Urinary bladder (tissue), 4 donors: Measurements from ENCODE around the gene EIF3C. TPM values are rescaled to one million over a fixed set of nuclear protein-coding genes. Genes with fewer than 3 reads are reported as not detected.
"Not testable (repeated sequence)": the region's sequence is repeated elsewhere in the genome, so short reads cannot be mapped to it uniquely, and the experiment has no call there.

Source experiments
- DNase-seq: peaks from one replicate; pipeline ENCODE4 v3.0.0-alpha.2; 2015; ENCODE audit errors: extremely low spot score
- H3K27ac ChIP-seq: one replicate; pipeline ENCODE4 v1.5.1; 2013; ENCODE audit warnings: low read depth, mild to moderate bottlenecking, moderate library complexity
- H3K36me3 ChIP-seq: one replicate; pipeline ENCODE4 v1.6.1; 2013; ENCODE audit warnings: mild to moderate bottlenecking, moderate library complexity; ENCODE audit not compliant: insufficient read depth
- H3K4me1 ChIP-seq: one replicate; pipeline ENCODE4 v1.6.1; 2013; ENCODE audit warnings: mild to moderate bottlenecking, moderate library complexity; ENCODE audit not compliant: insufficient read depth
- H3K4me3 ChIP-seq: one replicate; pipeline ENCODE4 v1.5.1; 2013; ENCODE audit warnings: low read depth, low read length
- WGBS: extraction: QIAGEN DNeasy Blood & Tissue Kit; methylation state at CpG from one replicate; pipeline ENCODE4 v1.1.7; 2013; 5-methylcytosine and 5-hydroxymethylcytosine counted together
- polyA plus RNA-seq: library from polyadenylated mRNA; stranded (reverse); fragments of 200-250 nt; gene quantifications from one replicate; pipeline ENCODE4 v1.2.3, GENCODE V29; 2013
- total RNA-seq: library from RNA; depleted of rRNA; stranded (reverse); fragments of >200 nt; gene quantifications from one replicate; pipeline ENCODE4 v1.2.3, GENCODE V29; 2014
- donor health status: healthy with polysubstance abuse.
- donor health status: healthy.

EIF3C gene
- total and polyA plus RNA-seq, 2 donors, result 82.3 to 323 TPM

DNA sequence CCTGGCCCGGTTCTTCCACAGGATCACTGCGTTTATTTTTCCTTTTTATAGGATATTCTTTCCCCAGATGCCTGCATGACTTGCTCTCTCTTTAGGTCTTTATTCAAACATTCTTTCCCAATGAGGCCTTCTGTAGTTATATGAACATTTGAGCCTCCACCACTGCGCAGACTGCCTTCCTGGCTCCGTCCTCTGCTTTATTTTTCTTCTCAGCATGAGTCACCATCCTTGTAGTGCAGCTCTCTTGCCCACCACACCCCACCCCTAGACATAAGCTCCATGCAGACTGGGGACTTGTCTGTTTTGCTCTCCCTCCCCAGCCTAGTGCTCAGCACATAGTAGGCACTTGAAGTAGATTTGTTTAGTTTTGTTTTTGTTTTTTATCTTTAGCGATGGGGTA lies 20.0 kb downstream of the EIF3C start:
- not testable (repeated sequence) for DNase-seq, H3K4me1 ChIP-seq, H3K27ac ChIP-seq, H3K36me3 ChIP-seq, H3K4me3 ChIP-seq
- WGBS, result no CpG with 5 or more reads among the region's 5 CpGs

DNA sequence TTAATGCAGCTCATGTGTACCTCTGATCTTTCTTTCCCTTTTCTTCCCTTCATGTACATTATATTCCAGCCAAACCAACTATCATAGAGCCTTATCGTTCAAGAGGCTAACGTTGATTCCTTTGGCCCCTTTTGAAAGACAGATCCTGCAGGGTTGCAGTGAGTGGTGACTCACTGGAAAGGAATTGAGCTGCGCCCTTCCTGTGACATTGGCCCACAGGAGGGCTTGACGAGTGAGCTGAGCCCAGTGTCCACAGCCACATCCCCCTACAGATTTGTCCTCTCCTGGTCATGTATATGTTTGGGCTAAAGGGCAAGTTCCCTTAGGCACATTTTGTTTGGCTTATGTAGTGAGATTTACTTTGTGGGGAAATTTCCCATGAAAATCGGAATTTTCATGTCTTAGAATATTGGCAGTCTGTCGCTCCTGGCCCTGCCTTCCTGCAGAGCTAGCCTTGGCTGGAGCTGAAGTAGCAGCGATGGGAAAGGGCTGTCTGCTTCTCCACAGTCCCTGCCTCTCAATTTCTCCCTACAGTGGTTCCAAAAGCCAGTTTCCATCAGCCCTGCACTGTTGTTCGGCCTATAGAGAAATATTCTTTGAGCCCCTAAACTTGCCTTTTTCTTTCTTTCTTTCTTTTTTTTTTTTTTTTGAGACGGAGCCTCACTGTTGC lies 21.3 kb downstream of the EIF3C start:
- H3K4me3 ChIP-seq, H3K36me3 ChIP-seq, H3K4me1 ChIP-seq, DNase-seq, H3K27ac ChIP-seq: not testable (repeated sequence)
- 67% methylated on average over 1 of the region's 9 CpGs for WGBS

DNA sequence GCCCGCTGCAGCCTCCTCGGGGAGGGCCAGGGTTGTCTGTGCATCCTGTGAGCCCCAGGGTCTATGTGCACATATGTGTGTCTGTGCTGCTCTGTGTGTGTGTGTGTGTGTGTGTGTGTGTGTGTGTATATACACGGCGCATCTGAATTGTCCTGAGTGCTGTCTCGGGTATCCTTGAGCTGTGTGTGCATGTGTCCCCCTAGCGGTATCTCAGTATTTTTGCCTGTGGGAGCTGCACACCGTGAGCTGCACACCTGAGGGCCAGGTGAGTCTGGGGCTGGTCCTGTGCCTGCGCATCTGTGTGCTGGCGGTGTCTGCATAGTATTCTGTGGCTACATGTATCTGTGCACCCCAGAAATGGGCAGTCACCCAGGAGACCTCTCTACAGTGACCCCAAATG lies 28.5 kb downstream of the EIF3C start:
- DNase-seq, H3K27ac ChIP-seq, H3K4me1 ChIP-seq, H3K4me3 ChIP-seq, H3K36me3 ChIP-seq: not testable (repeated sequence)
- 11% methylated on average over 5 of the region's 9 CpGs for whole genome bisulfite sequencing

DNA sequence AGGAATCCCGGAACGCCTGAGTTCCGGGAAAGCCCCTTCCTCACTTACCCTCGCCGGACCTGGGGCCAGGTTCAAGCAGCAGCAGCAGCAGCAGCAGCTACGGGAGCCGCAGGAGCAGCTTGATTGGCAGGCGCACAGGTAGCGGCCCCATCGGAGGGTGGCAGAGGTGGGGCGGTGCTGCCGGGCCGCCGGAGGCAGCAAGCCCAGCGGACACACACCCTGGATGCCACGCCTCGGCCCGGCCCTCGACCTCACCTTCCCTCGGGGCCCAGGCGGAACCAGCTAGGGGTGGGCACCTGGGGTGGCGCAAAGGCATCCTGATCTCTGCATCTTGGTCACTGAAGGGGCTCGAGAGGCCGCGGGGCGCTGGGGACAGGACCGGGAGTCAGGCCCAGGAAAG lies 29.4 kb downstream of the EIF3C start:
- not testable (repeated sequence) for H3K27ac ChIP-seq, DNase-seq, H3K4me1 ChIP-seq, H3K36me3 ChIP-seq, H3K4me3 ChIP-seq
- WGBS, result 5% methylated on average over 12 of the region's 27 CpGs

DNA sequence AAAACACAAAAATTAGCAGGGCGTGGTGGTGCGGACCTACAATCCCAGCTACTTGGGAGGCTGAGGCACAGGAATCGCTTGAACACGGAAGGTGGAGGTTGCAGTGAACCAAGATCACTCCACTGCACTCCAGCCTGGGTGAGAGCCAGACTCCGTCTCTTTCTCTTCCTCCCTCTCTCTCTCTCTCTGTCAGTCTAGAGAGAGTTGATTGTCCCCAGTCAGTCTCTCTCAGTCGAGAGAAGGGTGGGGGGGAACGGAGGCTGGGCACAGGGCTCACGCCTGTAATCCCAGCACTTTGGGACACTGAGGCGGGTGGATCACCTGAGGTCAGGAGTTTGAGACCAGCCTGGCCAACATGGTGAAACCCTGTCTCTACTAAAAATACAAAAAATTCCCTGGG lies 30.0 kb downstream of the EIF3C start:
- WGBS, result 77% methylated on average over 5 of the region's 9 CpGs
- DNase-seq, result not testable (repeated sequence)

DNA sequence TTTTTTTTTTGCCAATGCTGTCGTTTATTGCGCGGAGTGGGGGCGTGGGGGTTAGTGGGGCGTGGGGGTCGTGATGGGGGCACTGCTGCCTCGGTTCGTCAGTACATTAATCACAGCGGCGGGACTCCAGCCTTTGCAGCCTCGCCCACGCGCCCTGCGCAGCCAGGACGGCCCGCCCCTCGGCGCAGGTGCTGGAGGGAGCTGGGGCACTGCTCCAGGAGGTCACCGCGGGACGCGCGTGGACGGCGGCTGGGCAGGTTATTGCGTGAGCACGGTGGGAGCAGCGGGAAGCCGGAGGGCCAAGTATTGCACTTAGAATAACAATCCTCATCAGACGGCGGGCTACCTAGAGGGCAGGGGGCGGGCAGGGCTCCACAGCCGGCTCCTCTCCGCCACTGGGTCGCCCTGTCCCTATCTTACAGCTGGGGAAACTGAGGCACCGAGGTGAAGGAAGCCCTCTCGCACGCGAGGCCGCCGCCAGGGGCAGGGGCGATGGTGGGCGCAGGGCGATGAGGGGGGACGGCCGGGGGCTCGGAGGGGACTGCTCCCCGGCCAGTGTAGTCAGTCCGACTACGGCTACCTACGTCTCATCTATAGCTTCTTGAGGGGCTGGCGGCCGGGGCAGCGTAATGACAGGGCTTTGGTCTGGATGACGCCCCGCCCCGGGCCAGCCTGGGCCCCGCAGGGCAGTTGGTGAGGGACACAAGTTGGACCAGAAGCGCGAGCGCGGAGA lies 35.5 kb downstream of the EIF3C start:
- DNase-seq, result not testable (repeated sequence)

More for the DNA sequence above, 30.0 kb downstream of the EIF3C start:
- not testable (repeated sequence) for H3K27ac ChIP-seq, H3K4me1 ChIP-seq, H3K36me3 ChIP-seq, H3K4me3 ChIP-seq

DNA sequence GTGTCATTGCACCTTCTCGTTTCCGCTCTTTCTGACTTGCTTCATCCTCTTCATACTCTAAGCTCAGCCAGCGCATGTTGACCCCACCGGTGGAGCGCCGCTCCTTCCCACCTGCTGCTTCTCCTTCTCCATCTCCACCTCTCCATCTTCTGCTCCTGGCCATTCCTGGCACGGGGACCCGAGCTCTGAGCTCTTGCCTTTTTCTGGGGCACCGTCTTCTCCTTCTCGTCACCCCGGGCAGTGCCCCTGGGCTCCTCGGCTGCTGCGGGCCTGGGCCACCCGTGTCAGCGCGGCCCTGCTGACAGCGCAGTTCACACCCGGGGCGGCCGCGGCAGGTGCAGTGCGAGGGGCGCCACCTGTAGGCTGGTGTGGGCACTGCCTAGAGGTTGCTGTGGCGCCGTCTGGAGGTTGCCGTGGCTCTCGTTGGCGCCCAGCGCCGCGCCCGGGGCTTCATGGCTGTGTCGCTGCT lies 38.8 kb downstream of the EIF3C start:
- H3K4me1 ChIP-seq, H3K27ac ChIP-seq, H3K4me3 ChIP-seq, H3K36me3 ChIP-seq, DNase-seq: not testable (repeated sequence)
- 11% methylated on average over 21 of the region's 33 CpGs for WGBS

More for the DNA sequence above, 35.5 kb downstream of the EIF3C start:
- H3K4me3 ChIP-seq, H3K27ac ChIP-seq, H3K4me1 ChIP-seq, H3K36me3 ChIP-seq: not testable (repeated sequence)
- WGBS, result 18% methylated on average over 26 of the region's 62 CpGs

DNA sequence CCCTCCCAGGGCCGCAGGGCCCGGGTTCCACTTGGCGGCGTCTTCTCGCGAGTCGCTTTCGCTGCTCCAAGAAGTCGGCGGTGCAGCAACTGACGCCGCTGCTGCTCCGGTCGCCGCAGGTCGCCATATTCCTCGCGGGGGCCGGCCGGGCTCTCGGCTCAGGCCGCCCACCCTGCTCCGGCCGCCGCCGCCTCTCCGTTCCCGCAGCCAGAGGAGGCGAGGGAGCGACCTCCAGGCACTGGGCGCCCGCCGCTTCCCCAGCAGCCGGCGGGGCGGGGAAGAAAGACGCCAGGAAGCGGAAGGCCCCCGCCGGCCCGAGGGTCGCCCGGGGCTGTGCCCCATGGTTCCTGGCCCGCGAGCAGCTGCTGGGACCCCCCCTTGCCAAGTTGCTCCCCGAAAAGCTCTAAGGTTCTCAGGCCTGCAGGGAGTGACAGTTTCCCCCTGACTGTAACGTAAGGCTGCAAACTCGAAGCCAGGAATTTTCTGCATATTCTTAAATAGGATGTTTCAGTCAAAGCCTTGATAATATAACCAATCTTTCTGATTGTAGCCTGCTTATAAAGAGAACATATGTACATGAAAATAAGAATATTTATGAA lies 39.3 kb downstream of the EIF3C start:
- no CpG with 5 or more reads among the region's 48 CpGs for WGBS
- H3K4me3 ChIP-seq, H3K27ac ChIP-seq: not testable (repeated sequence)

DNA sequence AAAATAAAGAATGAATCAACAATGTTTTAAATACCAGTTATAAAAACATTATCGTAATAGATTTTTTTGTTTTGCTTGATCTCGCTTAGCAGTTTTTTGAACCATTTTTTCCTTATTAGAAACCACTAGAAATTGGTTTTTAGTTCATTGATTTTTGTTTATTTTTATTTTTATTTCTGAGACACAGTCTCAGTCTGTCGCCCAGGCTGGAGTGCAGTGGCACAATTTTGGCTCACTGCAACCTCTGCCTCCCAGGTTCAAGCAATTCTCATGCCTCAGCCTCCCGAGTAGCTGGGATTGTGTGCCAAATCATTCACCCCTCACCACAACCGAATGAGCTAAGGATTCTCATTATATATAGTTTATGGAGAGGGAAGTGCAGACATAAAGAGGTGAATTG lies 40.2 kb downstream of the EIF3C start, which contains the start of gene NPIPB9:
TSS of gene NPIPB9 (plus strand) at position 301 of the 400 bp plus-strand sequence.
- not testable (repeated sequence) for H3K4me3 ChIP-seq, DNase-seq, H3K36me3 ChIP-seq, H3K4me1 ChIP-seq, H3K27ac ChIP-seq
- WGBS, result no CpG with 5 or more reads among the region's 5 CpGs

More for the DNA sequence above, 39.3 kb downstream of the EIF3C start:
- not testable (repeated sequence) for H3K4me1 ChIP-seq, H3K36me3 ChIP-seq, DNase-seq

DNA sequence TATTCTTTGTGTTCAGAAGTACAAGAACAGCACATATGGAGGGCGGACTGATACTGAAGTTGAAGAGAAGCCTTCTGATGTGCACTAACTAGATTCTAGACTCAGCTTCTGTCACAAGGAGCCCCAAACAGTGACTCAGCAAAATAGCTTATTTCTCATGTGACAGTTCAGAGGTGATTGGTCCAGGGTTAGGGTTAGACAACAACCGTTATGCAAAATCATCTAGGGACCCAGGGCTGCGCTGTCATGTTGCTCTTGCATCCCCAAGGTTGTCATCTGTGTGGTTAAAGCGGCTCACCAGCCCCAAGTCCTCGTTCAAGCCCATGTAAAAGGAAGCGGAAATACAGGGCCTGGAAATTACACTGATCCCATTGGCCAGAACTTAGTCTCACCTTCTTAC lies 70.4 kb downstream of the EIF3C start:
- H3K36me3 ChIP-seq, H3K4me3 ChIP-seq, H3K27ac ChIP-seq, H3K4me1 ChIP-seq, DNase-seq: not testable (repeated sequence)
- WGBS, result no CpG with 5 or more reads among the region's 6 CpGs

DNA sequence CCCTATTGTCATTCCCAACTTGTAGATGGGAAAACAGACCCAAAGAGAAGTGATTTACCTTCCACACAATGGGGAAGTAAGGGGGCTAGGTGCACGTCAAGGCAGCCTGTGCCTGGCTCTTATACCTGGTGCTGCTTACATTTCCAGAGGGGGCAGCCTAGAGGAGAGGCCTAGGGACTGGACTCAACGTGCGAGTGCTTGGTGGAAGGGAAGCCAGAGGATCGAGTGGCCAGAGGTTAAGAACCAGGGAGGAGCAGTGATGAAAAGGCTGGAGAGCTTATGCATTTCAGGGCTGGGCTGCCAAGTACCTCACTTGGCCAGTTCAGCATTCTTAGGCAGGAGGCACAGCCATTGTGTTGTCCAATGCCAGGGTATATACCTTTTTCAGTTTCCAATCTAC lies 71.1 kb downstream of the EIF3C start:
- H3K27ac ChIP-seq, H3K4me1 ChIP-seq, H3K4me3 ChIP-seq, H3K36me3 ChIP-seq, DNase-seq: not testable (repeated sequence)
- no CpG with 5 or more reads among the region's 4 CpGs for WGBS
